HG03442 (cell line): Measurements from ENCODE around the gene MR1.

Experiments
- ATAC-seq: cut with Tn5 transposase; IDR thresholded peaks from one replicate; pipeline ENCODE4 v1.9.1; 2021; ENCODE audit warnings: mild to moderate bottlenecking, moderate library complexity; ENCODE audit not compliant: unreplicated experiment

Gene MR1

GRCh38 chr1:181106479-181106878, 72.7 kb downstream of the MR1 start:
- no peak for ATAC-seq

- ATAC-seq: no peak
Observed at GRCh38 chr1:181107711-181108110, 73.9 kb downstream of the MR1 start.

GRCh38 chr1:181108304-181108867, 74.6 kb downstream of the MR1 start:
- ATAC-seq: no peak

GRCh38 chr1:181110013-181110412, 76.2 kb downstream of the MR1 start:
- no peak for ATAC-seq
